Fibroblast of mammary gland (primary cell): ENCODE measurements around the gene TRAK1.
A peak's percentile ranks its signal among the peaks of the same experiment; 100 is the strongest.

Source experiments
- DNase-seq: peaks from one replicate; pipeline ENCODE4 v3.0.0-alpha.2; 2010; ENCODE audit warnings: low read depth
- H3K4me3 ChIP-seq: 2 replicates; pipeline ENCODE4 v1.5.1; 2011; ENCODE audit warnings: low read depth, mild to moderate bottlenecking, low read length, moderate library complexity; ENCODE audit not compliant: control insufficient read depth
- TF ChIP-seq, protein P1 (sequence below): conservative IDR thresholded peaks from 2 replicates; pipeline ENCODE4 v1.5.1; 2011; ENCODE audit warnings: low read depth, low read length, inconsistent platforms; ENCODE audit not compliant: control insufficient read depth, insufficient read depth

TRAK1 gene

DNA sequence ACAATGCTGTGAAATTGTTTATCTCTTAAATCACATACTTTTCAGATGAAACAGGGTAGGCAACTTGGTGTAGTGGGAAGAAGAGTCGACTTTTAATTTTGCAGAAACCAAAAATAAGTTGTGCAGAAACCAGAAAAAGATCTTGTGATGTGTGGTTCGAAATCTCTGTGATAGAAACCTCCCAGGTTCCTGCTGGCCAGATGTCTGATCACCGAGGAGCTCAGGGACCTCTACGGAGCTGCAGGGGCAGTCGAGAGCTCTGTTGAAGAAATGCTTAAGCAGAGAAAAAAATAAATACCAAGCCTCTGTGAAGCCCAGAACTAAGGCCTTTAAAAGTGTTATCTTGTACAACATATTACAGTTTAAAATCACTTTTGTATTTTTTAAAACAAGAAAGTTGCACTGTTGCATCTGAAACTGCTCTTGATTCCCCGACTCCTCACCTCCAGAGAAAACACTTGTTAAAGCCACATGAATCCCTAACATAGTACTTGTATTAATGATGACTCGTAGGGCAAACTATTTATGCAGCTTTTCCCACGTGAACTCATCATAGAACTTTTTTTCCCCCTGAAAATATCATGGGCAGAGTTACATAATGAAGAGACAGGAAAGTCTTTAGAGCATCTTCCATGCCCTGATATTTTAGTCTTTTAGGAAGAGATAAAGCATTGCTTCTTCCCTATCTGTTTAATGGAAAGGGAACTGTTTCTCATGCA, 123.6 kb downstream of the TRAK1 start:
- TF ChIP-seq, protein P1, sequence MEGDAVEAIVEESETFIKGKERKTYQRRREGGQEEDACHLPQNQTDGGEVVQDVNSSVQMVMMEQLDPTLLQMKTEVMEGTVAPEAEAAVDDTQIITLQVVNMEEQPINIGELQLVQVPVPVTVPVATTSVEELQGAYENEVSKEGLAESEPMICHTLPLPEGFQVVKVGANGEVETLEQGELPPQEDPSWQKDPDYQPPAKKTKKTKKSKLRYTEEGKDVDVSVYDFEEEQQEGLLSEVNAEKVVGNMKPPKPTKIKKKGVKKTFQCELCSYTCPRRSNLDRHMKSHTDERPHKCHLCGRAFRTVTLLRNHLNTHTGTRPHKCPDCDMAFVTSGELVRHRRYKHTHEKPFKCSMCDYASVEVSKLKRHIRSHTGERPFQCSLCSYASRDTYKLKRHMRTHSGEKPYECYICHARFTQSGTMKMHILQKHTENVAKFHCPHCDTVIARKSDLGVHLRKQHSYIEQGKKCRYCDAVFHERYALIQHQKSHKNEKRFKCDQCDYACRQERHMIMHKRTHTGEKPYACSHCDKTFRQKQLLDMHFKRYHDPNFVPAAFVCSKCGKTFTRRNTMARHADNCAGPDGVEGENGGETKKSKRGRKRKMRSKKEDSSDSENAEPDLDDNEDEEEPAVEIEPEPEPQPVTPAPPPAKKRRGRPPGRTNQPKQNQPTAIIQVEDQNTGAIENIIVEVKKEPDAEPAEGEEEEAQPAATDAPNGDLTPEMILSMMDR = no peak
- peak; percentile 39 for DNase-seq
- no peak overlapping the region for H3K4me3 ChIP-seq

DNA sequence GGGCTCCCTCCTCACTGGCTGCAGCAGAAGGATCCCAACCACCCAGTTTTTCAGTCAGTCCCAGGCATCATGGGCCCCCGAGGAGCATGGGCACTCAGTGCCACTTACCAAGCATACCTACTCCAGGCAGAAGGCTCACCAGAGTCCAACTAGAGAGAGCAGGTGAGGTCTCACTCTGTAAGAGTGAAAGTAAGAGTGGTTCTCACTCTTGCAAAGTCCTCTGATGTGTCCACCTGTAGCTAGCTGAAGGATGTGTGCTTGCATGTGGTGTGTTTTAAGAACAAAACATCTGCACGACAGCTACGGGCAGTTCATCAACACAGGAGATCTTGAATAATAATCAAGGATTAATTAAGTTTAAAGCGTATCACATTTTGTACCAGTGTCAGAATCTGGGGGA, 125.1 kb downstream of the TRAK1 start:
- TF ChIP-seq, protein P1 = no peak
- no peak overlapping the region for H3K4me3 ChIP-seq
- DNase-seq = no peak

DNA sequence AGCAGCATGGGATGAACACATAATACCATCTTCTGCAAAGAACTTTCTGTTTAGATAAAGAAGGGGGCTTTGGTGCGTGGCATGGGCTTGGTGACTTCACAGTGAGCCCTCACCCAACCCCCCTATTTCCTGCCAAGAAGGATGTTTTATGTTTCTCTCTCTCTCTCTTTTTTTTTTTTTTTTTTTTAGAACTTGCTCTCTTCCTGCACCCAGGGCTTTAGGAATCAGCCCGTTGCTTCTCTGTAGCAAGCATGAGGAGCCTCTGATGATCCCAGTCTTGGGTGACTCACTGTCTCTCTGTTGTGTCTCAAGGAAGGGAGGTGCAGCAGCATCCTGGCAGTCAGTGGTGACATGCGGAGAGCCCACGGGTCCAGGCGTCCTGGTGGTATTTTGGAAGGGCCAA, 125.8 kb downstream of the TRAK1 start:
- no peak overlapping the region for H3K4me3 ChIP-seq
- DNase-seq = peak; percentile 38
- TF ChIP-seq, protein P1 = no peak

DNA sequence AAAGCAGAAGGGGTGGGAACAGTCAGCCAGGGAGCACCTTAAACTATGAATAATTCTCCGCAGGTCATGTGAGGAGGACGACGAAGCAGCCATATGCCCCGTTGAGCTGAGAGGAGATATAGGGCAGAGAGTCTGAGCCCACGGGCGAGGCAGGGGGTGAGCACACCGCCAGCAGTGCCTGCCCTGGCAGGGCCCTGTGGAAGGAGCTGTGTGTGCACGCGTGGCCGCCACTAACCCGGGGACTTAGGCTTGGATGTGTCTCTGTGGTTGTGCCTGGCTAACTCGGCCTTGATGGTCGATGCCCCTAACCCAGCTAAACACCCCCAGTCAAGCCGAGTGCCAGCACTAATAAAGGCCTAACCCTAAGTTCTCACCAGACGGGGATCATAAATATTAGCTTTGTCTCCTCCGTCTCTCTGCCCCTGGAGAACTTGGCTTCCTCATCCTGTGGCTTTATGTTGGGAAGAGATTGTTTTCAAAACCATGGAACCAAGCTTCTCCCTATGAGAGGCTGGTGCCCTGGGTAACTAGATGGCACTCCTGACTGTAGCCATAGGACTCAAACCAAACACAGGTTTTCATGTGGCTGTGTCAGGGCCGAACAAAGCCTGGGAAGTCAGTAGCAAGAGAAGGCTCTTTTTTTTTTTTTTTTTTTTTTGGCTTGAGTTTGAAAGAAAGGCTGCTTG, 129.4 kb downstream of the TRAK1 start:
- no peak for DNase-seq
- no peak overlapping the region for H3K4me3 ChIP-seq
- TF ChIP-seq, protein P1 = no peak

DNA sequence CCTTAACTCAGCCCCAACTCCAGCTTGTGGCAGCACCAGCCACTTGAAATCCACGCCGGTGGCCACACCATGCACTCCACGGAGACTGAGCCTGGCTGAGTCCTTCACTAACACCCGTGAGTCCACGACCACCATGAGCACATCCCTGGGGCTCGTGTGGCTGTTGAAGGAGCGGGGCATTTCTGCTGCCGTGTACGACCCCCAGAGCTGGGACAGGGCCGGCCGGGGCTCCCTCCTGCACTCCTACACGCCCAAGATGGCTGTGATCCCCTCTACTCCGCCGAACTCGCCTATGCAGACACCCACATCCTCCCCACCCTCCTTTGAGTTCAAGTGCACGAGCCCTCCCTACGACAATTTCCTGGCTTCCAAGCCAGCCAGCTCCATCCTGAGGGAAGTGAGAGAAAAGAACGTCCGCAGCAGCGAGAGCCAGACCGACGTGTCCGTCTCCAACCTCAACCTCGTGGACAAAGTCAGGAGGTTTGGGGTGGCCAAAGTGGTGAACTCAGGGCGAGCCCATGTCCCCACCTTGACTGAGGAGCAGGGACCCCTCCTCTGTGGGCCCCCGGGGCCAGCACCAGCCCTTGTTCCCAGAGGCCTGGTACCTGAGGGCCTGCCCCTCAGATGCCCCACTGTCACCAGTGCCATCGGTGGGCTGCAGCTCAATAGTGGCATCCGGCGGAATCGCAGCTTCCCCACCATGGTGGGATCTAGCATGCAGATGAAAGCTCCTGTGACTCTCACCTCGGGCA, 132.0 kb downstream of the TRAK1 start:
- TF ChIP-seq, protein P1 = no peak
- DNase-seq = no peak
- H3K4me3 ChIP-seq = no peak overlapping the region

DNA sequence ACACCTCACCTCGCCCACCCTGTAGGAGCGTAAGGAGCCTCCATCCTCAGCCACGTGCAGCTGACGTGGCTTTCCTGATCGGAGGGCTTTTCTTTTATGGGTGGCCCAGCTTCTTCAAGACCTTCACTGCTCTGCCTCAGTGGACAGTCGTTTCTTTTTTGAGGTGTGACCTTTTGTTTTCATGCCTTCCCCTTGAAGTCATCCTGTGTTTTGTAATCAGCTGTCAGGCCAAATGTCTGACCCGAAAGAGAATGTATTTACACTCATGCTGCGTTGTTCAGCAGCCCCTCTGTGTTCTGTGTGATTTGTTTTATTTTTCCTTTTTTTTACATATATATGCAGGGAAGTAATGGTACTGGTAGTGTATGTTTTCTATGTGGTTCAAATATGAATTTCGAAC, 133.0 kb downstream of the TRAK1 start:
- DNase-seq = no peak
- TF ChIP-seq, protein P1 = no peak
- H3K4me3 ChIP-seq = no peak overlapping the region
